Neural progenitor cell (in vitro differentiated cells): ENCODE measurements around the gene BACE2.

Source experiments
- CTCF ChIP-seq: fragments of 200-600 bp; sonication (generic); IDR thresholded peaks from 2 replicates; pipeline ENCODE4 v1.5.1; 2017; ENCODE audit warnings: antibody characterized with exemption, mild to moderate bottlenecking
- EZH2 ChIP-seq: fragments of 200-600 bp; sonication (generic); IDR thresholded peaks from 2 replicates; pipeline ENCODE4 v1.6.1; 2017; ENCODE audit warnings: antibody characterized with exemption, mild to moderate bottlenecking, moderate library complexity
- EZH2phosphoT487 ChIP-seq: fragments of 200-600 bp; sonication (generic); IDR thresholded peaks from 2 replicates; pipeline ENCODE4 v1.6.1; 2017; ENCODE audit warnings: antibody characterized with exemption

DNA sequence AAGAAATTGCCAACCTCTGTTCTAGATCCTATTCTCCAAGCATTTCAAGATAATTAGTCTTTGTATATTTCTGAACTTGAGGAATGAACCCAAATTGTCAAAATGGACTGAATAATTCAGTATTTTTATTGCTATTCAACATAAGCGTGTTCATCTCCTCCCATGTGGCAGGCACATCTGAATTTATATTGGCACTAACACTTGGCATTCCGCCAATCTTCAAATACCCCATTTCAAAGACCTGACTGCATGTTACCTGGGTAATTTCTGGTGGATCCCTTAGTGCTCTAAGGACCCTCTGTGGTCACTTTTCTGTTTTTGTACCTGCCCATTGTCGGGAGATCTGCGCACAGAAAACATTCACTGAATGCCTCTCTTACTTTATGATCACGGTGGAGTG, 66.6 kb downstream of the BACE2 start:
- TF ChIP-seq CTCF (no peak), EZH2phosphoT487 (no peak), EZH2 (no peak)
